Mesendoderm (in vitro differentiated cells): ENCODE results near the gene ZBTB24.

Source experiments
- DNase-seq: peaks from one replicate; pipeline ENCODE4 v3.0.0; 2013
- H2AK5ac ChIP-seq: 2 replicates; pipeline ENCODE4 v1.6.1; 2013; ENCODE audit warnings: low read length, inconsistent platforms
- H2BK120ac ChIP-seq: 2 replicates; pipeline ENCODE4 v1.6.1; 2013; ENCODE audit warnings: low read depth, mild to moderate bottlenecking, low read length, moderate library complexity, mixed read lengths
- H2BK15ac ChIP-seq: replicated peaks from 2 replicates; pipeline ENCODE4 v1.6.1; 2013; ENCODE audit warnings: low read depth, mild to moderate bottlenecking, moderate library complexity
- H2BK5ac ChIP-seq: 2 replicates; pipeline ENCODE4 v1.6.1; 2013; ENCODE audit warnings: low read length, inconsistent platforms
- H3K18ac ChIP-seq: 2 replicates; pipeline ENCODE4 v1.6.1; 2013; ENCODE audit warnings: mild to moderate bottlenecking, low read length, mixed read lengths
- H3K23ac ChIP-seq: one replicate; pipeline ENCODE4 v1.6.1; 2013; ENCODE audit warnings: low read length
- H3K27ac ChIP-seq: 2 replicates; pipeline ENCODE4 v1.5.1; 2013; ENCODE audit warnings: low read depth, mild to moderate bottlenecking, inconsistent platforms, low read length, moderate library complexity
- H3K27me3 ChIP-seq: 2 replicates; pipeline ENCODE4 v1.6.1; 2013; ENCODE audit warnings: low read length, control low read depth, mild to moderate bottlenecking, inconsistent platforms; ENCODE audit not compliant: insufficient read depth, poor library complexity
- H3K36me3 ChIP-seq: 2 replicates; pipeline ENCODE4 v1.6.1; 2013; ENCODE audit warnings: low read length, inconsistent platforms; ENCODE audit not compliant: control insufficient read depth, insufficient read depth
- H3K4ac ChIP-seq: one replicate; pipeline ENCODE4 v1.6.1; 2013; ENCODE audit warnings: low read depth, mild to moderate bottlenecking, low read length, moderate library complexity
- H3K4me1 ChIP-seq: 2 replicates; pipeline ENCODE4 v1.6.1; 2013; ENCODE audit warnings: low read depth, low read length, inconsistent platforms; ENCODE audit not compliant: control insufficient read depth
- H3K4me2 ChIP-seq: 2 replicates; pipeline ENCODE4 v1.6.1; 2013; ENCODE audit warnings: low read length
- H3K4me3 ChIP-seq: 2 replicates; pipeline ENCODE4 v1.5.1; 2013; ENCODE audit warnings: mild to moderate bottlenecking, low read length
- H3K56ac ChIP-seq: one replicate; pipeline ENCODE4 v1.6.1; 2013; ENCODE audit warnings: low read length
- H3K79me1 ChIP-seq: 2 replicates; pipeline ENCODE4 v1.6.1; 2013; ENCODE audit warnings: low read length, inconsistent platforms
- H3K79me2 ChIP-seq: 2 replicates; pipeline ENCODE4 v1.6.1; 2013; ENCODE audit warnings: mild to moderate bottlenecking, low read length; ENCODE audit not compliant: control insufficient read depth, insufficient read depth
- H3K9ac ChIP-seq: 2 replicates; pipeline ENCODE4 v1.6.1; 2013; ENCODE audit warnings: low read length, inconsistent platforms
- H4K5ac ChIP-seq: one replicate; pipeline ENCODE4 v1.6.1; 2013; ENCODE audit warnings: low read length
- H4K8ac ChIP-seq: one replicate; pipeline ENCODE4 v1.6.1; 2013; ENCODE audit warnings: low read depth, mild to moderate bottlenecking, control low read depth, low read length, moderate library complexity
- WGBS: extraction: QIAGEN DNeasy Blood & Tissue Kit; methylation state at CpG from one replicate; pipeline ENCODE4 v1.1.7; 2013; ENCODE audit warnings: low lambda C conversion rate, missing lambda C conversion rate; ENCODE audit not compliant: insufficient coverage; ENCODE audit errors: extremely low coverage; 5-methylcytosine and 5-hydroxymethylcytosine counted together

The ZBTB24 gene

GRCh38 chr6:109429496-109429895 is 53.5 kb downstream of the ZBTB24 start:
- Histone ChIP-seq H2AK5ac (no peak overlapping the region), H3K4me3 (no peak overlapping the region), H3K4ac (no peak overlapping the region), H3K4me1 (no peaks in the 10 kb centered on the region), H3K27me3 (no peaks in the 10 kb centered on the region), H4K5ac (no peak overlapping the region), H2BK5ac (no peak overlapping the region), H3K27ac (no peak overlapping the region), H3K23ac (no peak overlapping the region), H2BK15ac (no peak overlapping the region), H3K9ac (no peak overlapping the region), H4K8ac (no peak overlapping the region), H3K36me3 (no peaks in the 10 kb centered on the region), H3K4me2 (no peak overlapping the region), H3K18ac (no peak overlapping the region), H3K56ac (no peak overlapping the region), H3K79me2 (no peaks in the 10 kb centered on the region), H3K79me1 (no peaks in the 10 kb centered on the region), H2BK120ac (no peak overlapping the region)
- WGBS: no CpG with 5 or more reads among the region's 3 CpGs
- no peak for DNase-seq

- Histone ChIP-seq H3K4me2 (no peak overlapping the region), H4K8ac (no peak overlapping the region), H3K36me3 (no peaks in the 10 kb centered on the region), H3K56ac (no peak overlapping the region), H4K5ac (no peak overlapping the region), H3K4me1 (no peaks in the 10 kb centered on the region), H3K4me3 (no peak overlapping the region), H2BK120ac (no peak overlapping the region), H3K23ac (no peak overlapping the region), H3K27me3 (no peaks in the 10 kb centered on the region), H3K4ac (no peak overlapping the region), H2AK5ac (no peak overlapping the region), H3K9ac (no peak overlapping the region), H3K79me2 (no peaks in the 10 kb centered on the region), H3K79me1 (no peaks in the 10 kb centered on the region), H2BK15ac (no peak overlapping the region), H3K18ac (no peak overlapping the region), H2BK5ac (no peak overlapping the region), H3K27ac (no peak overlapping the region)
- WGBS: no CpG with 5 or more reads among the region's 7 CpGs
- no peak for DNase-seq
Measured at GRCh38 chr6:109428889-109429477, 54.0 kb downstream of the ZBTB24 start.

DNA sequence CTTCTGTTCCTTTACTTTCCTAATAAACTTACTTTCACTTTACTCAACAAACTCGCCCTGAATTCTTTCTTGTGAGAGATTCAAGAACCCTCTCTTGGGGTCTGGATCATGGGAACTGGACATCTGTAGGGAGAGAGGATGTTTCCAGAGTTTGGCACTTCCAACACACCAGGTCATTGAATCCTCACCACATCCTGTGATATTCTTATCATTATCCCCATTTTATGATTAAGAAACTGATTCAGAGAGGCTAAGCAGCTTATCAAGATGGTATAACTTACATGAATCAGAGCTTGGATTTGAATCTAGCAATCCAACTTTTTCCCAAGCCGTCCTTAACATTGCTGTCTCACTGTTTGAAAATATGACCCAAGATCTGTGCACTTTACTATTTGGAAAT is 58.1 kb downstream of the ZBTB24 start:
- no peak overlapping the region for H3K4me2 ChIP-seq
- no peaks in the 10 kb centered on the region for H3K36me3 ChIP-seq
- H3K56ac ChIP-seq: no peak overlapping the region
- no peaks in the 10 kb centered on the region for H3K4me1 ChIP-seq
- DNase-seq: no peak
- no peak overlapping the region for H3K4ac ChIP-seq
- H3K9ac ChIP-seq: no peak overlapping the region
- no peak overlapping the region for H2BK15ac ChIP-seq
- H4K8ac ChIP-seq: no peak overlapping the region
- H2AK5ac ChIP-seq: no peak overlapping the region
- no peaks in the 10 kb centered on the region for H3K79me1 ChIP-seq
- no peak overlapping the region for H2BK120ac ChIP-seq
- H3K4me3 ChIP-seq: no peak overlapping the region
- H4K5ac ChIP-seq: no peak overlapping the region
- no CpG with 5 or more reads among the region's 2 CpGs for WGBS
- H2BK5ac ChIP-seq: no peak overlapping the region
- no peaks in the 10 kb centered on the region for H3K79me2 ChIP-seq
- no peaks in the 10 kb centered on the region for H3K27me3 ChIP-seq
- no peak overlapping the region for H3K18ac ChIP-seq
- no peak overlapping the region for H3K27ac ChIP-seq
- H3K23ac ChIP-seq: no peak overlapping the region

DNA sequence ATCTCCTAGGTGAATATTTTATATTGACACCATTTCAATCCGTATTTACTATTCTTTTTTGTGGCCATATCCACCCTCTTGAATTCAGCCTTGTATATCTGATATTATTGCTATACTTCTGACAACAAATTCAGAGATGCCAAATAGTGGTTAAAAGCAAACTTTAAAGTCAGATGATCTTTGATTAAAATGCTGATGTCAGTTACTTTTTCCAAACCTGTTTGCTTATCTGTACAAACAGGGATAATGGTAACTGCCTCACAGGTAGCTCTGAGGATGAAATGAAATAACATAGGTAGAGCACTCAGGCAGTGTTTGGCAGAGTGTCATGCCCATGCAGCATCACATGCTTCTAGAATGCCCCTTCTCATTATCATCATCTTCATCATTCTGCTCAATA is 61.8 kb downstream of the ZBTB24 start:
- no peak overlapping the region for H3K23ac ChIP-seq
- H3K4me1 ChIP-seq: no peaks in the 10 kb centered on the region
- H4K8ac ChIP-seq: no peak overlapping the region
- no peak overlapping the region for H3K56ac ChIP-seq
- H3K79me2 ChIP-seq: no peaks in the 10 kb centered on the region
- no peaks in the 10 kb centered on the region for H3K36me3 ChIP-seq
- no peak overlapping the region for H2BK120ac ChIP-seq
- no peak overlapping the region for H3K4ac ChIP-seq
- no peaks in the 10 kb centered on the region for H3K27me3 ChIP-seq
- H3K4me2 ChIP-seq: no peak overlapping the region
- H2BK5ac ChIP-seq: no peak overlapping the region
- DNase-seq: no peak
- H3K9ac ChIP-seq: no peak overlapping the region
- no peak overlapping the region for H4K5ac ChIP-seq
- H2BK15ac ChIP-seq: no peak overlapping the region
- no peak overlapping the region for H3K4me3 ChIP-seq
- H3K18ac ChIP-seq: no peak overlapping the region
- no CpG with 5 or more reads among the region's 1 CpG for WGBS
- H2AK5ac ChIP-seq: no peak overlapping the region
- no peaks in the 10 kb centered on the region for H3K79me1 ChIP-seq
- no peak overlapping the region for H3K27ac ChIP-seq

DNA sequence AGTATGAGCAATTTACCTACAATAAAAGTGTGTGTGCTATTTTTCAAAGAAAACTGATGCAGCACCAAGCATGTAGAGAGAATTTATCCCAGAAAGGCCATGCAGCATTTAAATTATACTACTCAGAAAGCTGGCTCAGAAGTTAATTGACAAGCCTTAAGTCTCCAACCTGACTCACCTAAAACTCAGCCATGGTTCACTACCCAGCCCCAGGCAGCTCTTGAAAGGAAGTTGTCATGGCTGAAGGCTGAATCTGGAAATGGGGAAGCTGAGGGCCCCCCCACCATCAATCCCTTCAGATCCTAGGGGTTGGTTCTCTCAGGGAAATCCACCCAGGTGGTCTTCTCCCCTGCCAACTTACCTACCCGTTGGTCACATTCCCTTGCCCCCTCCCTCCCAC is 62.3 kb downstream of the ZBTB24 start:
- no peak overlapping the region for H2BK120ac ChIP-seq
- H3K27ac ChIP-seq: no peak overlapping the region
- no peak overlapping the region for H3K56ac ChIP-seq
- H3K23ac ChIP-seq: no peak overlapping the region
- H2AK5ac ChIP-seq: no peak overlapping the region
- no peak for DNase-seq
- H4K5ac ChIP-seq: no peak overlapping the region
- H3K4ac ChIP-seq: no peak overlapping the region
- no peak overlapping the region for H3K4me2 ChIP-seq
- no peak overlapping the region for H2BK5ac ChIP-seq
- no peak overlapping the region for H3K9ac ChIP-seq
- no peaks in the 10 kb centered on the region for H3K4me1 ChIP-seq
- H3K18ac ChIP-seq: no peak overlapping the region
- no peaks in the 10 kb centered on the region for H3K79me1 ChIP-seq
- H4K8ac ChIP-seq: no peak overlapping the region
- no peaks in the 10 kb centered on the region for H3K27me3 ChIP-seq
- H3K4me3 ChIP-seq: no peak overlapping the region
- no peaks in the 10 kb centered on the region for H3K36me3 ChIP-seq
- H3K79me2 ChIP-seq: no peaks in the 10 kb centered on the region
- WGBS: no CpG with 5 or more reads among the region's 1 CpG
- no peak overlapping the region for H2BK15ac ChIP-seq

DNA sequence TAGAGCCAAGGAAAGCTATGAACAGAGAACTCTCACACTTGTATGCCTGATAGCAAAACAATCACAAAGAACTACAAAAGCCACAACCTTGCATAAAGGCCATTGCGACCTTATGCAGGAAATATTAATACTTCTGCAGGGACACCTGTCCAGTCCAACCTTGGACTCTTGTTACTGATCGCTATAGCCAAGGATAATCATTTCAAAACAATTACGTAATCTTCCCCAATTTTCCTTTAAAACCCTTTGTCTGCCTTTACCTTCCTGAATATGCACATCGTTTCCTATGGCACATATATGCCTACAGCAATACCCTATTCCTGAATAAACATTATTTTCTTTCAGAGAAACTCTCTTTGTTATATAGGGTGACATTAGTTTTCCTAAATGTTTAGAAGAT is 65.4 kb downstream of the ZBTB24 start:
- H2BK15ac ChIP-seq: no peak overlapping the region
- no peak overlapping the region for H4K5ac ChIP-seq
- H3K56ac ChIP-seq: no peak overlapping the region
- H3K23ac ChIP-seq: no peak overlapping the region
- H3K9ac ChIP-seq: no peak overlapping the region
- no peak overlapping the region for H3K18ac ChIP-seq
- H3K4me2 ChIP-seq: no peak overlapping the region
- no peak overlapping the region for H2AK5ac ChIP-seq
- H2BK5ac ChIP-seq: no peak overlapping the region
- H4K8ac ChIP-seq: no peak overlapping the region
- no peak overlapping the region for H3K27ac ChIP-seq
- H2BK120ac ChIP-seq: no peak overlapping the region
- H3K79me2 ChIP-seq: no peaks in the 10 kb centered on the region
- no peak overlapping the region for H3K4me3 ChIP-seq
- H3K4ac ChIP-seq: no peak overlapping the region
- no peaks in the 10 kb centered on the region for H3K4me1 ChIP-seq
- H3K79me1 ChIP-seq: no peaks in the 10 kb centered on the region
- no peak for DNase-seq
- no peaks in the 10 kb centered on the region for H3K27me3 ChIP-seq
- no CpG with 5 or more reads among the region's 4 CpGs for WGBS
- H3K36me3 ChIP-seq: no peaks in the 10 kb centered on the region
